A549 (cell line): Measurements from ENCODE around the gene KCNA5. TPM values are rescaled to one million over a fixed set of nuclear protein-coding genes. Genes with fewer than 3 reads are reported as not detected.

Experiments
- ATAC-seq, 2 experiments: fragments of 200-7000 bp in 1 of 2; fragments of >200 bp in 1 of 2; cut with Nextera tagmentation in 1 of 2; cut with Tn5 transposase in 1 of 2; 3 replicates each; pipeline versions ENCODE4 v1.8.0 to v1.9.1; 2018 to 2020; ENCODE audit warnings: mild to moderate bottlenecking in 1 of 2, moderate library complexity in 1 of 2
- CTCF ChIA-PET: fragments of 300-600 bp; sonication (Branson Sonifier 250); formaldehyde crosslinking; extraction: SDS; loops from one replicate; lab custom pipeline; 2021; ENCODE audit warnings: antibody characterized with exemption, inconsistent platforms; lab: Yijun Ruan, JAX
- POLR2A ChIA-PET: fragments of 350-600 bp; formaldehyde crosslinking; extraction: SDS; loops from one replicate; lab custom pipeline; 2021; ENCODE audit warnings: antibody characterized with exemption, inconsistent platforms; lab: Yijun Ruan, JAX
- DNase-seq, 2 experiments: peaks; one replicate each; pipeline versions ENCODE4 v3.0.0 to v3.0.0-alpha.2; 2011 to 2016; ENCODE audit warnings: low read depth in 1 of 2, low spot score in 1 of 2
- FAIRE-seq: peaks from 2 replicates; lab custom pipeline; 2011; peaks lifted over from hg19 to GRCh38; lab: Jason Lieb, UNC
- H3K27ac ChIP-seq, 2 experiments: fragments of >200 bp; sonication (Bioruptor Twin); formaldehyde crosslinking; 3 replicates each; pipeline ENCODE4 v1.5.1; 2016 to 2017
- H3K4me1 ChIP-seq: fragments of >200 bp; sonication (Bioruptor Twin); formaldehyde crosslinking; 3 replicates; pipeline ENCODE4 v1.6.1; 2016
- H3K4me2 ChIP-seq: fragments of >200 bp; sonication (Bioruptor Twin); formaldehyde crosslinking; 3 replicates; pipeline ENCODE4 v1.6.1; 2016
- H3K4me3 ChIP-seq: fragments of >200 bp; sonication (Bioruptor Twin); formaldehyde crosslinking; 3 replicates; pipeline ENCODE4 v1.5.1; 2016
- H3K9me3 ChIP-seq: fragments of >200 bp; sonication (Bioruptor Twin); formaldehyde crosslinking; 3 replicates; pipeline ENCODE4 v1.6.1; 2016
- BHLHE40 ChIP-seq: IDR thresholded peaks from 2 replicates; pipeline ENCODE4 v1.6.1; 2012; ENCODE audit warnings: low read depth, low read length, inconsistent platforms
- CBX2 ChIP-seq: fragments of 200-600 bp; sonication (generic); IDR thresholded peaks from 2 replicates; pipeline ENCODE4 v1.6.1; 2016; ENCODE audit warnings: low read depth, mild to moderate bottlenecking, borderline replicate concordance
- CHD4 ChIP-seq: fragments of 200-600 bp; sonication (generic); IDR thresholded peaks from 2 replicates; pipeline ENCODE4 v1.6.1; 2016; ENCODE audit warnings: antibody characterized with exemption, mild to moderate bottlenecking, borderline replicate concordance
- ELK1 ChIP-seq: fragments of 150-350 bp; IDR thresholded peaks from 2 replicates; pipeline ENCODE4 v1.6.1; 2014; ENCODE audit warnings: low read depth, mild to moderate bottlenecking, low read length
- EP300 ChIP-seq, 2 experiments: fragments of >200 bp; sonication (Bioruptor Twin); formaldehyde crosslinking; IDR thresholded peaks; 2 replicates in 1 of 2; 3 replicates in 1 of 2; pipeline ENCODE4 v1.6.1; 2016 to 2017
- ESRRA ChIP-seq: fragments of 150-350 bp; IDR thresholded peaks from 2 replicates; pipeline ENCODE4 v1.6.1; 2014; ENCODE audit warnings: mild to moderate bottlenecking, low read length, borderline replicate concordance
- FOSB ChIP-seq: fragments of 250-450 bp; sonication (Bioruptor Pico); IDR thresholded peaks from 2 replicates; pipeline ENCODE4 v1.5.0; 2020; ENCODE audit warnings: mild to moderate bottlenecking, moderate library complexity
- FOSL2 ChIP-seq, 2 experiments: fragments of 450-650 bp in 1 of 2; fragments of >200 bp in 1 of 2; sonication (Bioruptor Twin) in 1 of 2; formaldehyde crosslinking; IDR thresholded peaks; 2 replicates each; pipeline versions ENCODE4 v1.5.0 to v1.6.1; 2016 to 2020; ENCODE audit warnings: mild to moderate bottlenecking in 1 of 2, moderate library complexity in 1 of 2
- HES2 ChIP-seq: fragments of >200 bp; sonication (Bioruptor Twin); formaldehyde crosslinking; IDR thresholded peaks from 2 replicates; pipeline ENCODE4 v1.6.1; 2016
- HOXB5 ChIP-seq: fragments of 250-450 bp; sonication (Bioruptor Pico); IDR thresholded peaks from 2 replicates; pipeline ENCODE4 v1.5.0; 2020; ENCODE audit warnings: mild to moderate bottlenecking, moderate library complexity
- KDM1A ChIP-seq: fragments of 200-600 bp; sonication (generic); IDR thresholded peaks from 2 replicates; pipeline ENCODE4 v1.6.1; 2016; ENCODE audit warnings: low read depth, mild to moderate bottlenecking
- MAFK ChIP-seq: fragments of 450-650 bp; IDR thresholded peaks from 2 replicates; pipeline ENCODE4 v1.6.1; 2014; ENCODE audit not compliant: partially characterized antibody
- NFE2L2 ChIP-seq: fragments of 150-350 bp; conservative IDR thresholded peaks from 2 replicates; pipeline ENCODE4 v1.6.1; 2014; ENCODE audit warnings: low read length
- NPAS2 ChIP-seq: fragments of 250-450 bp; sonication (Bioruptor Pico); IDR thresholded peaks from 2 replicates; pipeline ENCODE4 v1.8.0; 2022; ENCODE audit warnings: mild to moderate bottlenecking, moderate library complexity, borderline replicate concordance
- NR3C1 ChIP-seq: fragments of >200 bp; sonication (Bioruptor Twin); formaldehyde crosslinking; IDR thresholded peaks from 3 replicates; pipeline ENCODE4 v1.6.1; 2017
- PHF8 ChIP-seq: fragments of 200-600 bp; sonication (generic); IDR thresholded peaks from 2 replicates; pipeline ENCODE4 v1.6.1; 2016; ENCODE audit warnings: low read depth, mild to moderate bottlenecking, antibody characterized with exemption, moderate library complexity, borderline replicate concordance
- POLR2AphosphoS2 ChIP-seq: conservative IDR thresholded peaks from 2 replicates; pipeline ENCODE4 v1.6.1; 2012; ENCODE audit warnings: low read length, improper control_type of control experiment, inconsistent platforms
- RARB ChIP-seq: fragments of 250-450 bp; sonication (Bioruptor Pico); IDR thresholded peaks from 2 replicates; pipeline ENCODE4 v1.8.0; 2021; ENCODE audit warnings: mild to moderate bottlenecking, moderate library complexity
- REST ChIP-seq: fragments of 200-600 bp; sonication (generic); IDR thresholded peaks from 2 replicates; pipeline ENCODE4 v1.6.1; 2016; ENCODE audit warnings: antibody characterized with exemption, mild to moderate bottlenecking, moderate library complexity
- RFX5 ChIP-seq: fragments of 450-650 bp; IDR thresholded peaks from 2 replicates; pipeline ENCODE4 v1.7.1; 2014; ENCODE audit warnings: antibody characterized with exemption, mild to moderate bottlenecking, moderate library complexity
- RNF2 ChIP-seq: fragments of 200-600 bp; sonication (generic); IDR thresholded peaks from 2 replicates; pipeline ENCODE4 v1.6.1; 2016; ENCODE audit warnings: low read depth, mild to moderate bottlenecking, antibody characterized with exemption, moderate library complexity, borderline replicate concordance
- SMC3 ChIP-seq: fragments of >200 bp; sonication (Bioruptor Twin); formaldehyde crosslinking; IDR thresholded peaks from 3 replicates; pipeline ENCODE4 v1.6.1; 2018; ENCODE audit warnings: inconsistent platforms
- SREBF2 ChIP-seq: fragments of 450-650 bp; IDR thresholded peaks from 2 replicates; pipeline ENCODE4 v1.6.1; 2014; ENCODE audit warnings: mild to moderate bottlenecking, moderate library complexity
- TP53 ChIP-seq: fragments of 250-450 bp; sonication (Bioruptor Pico); IDR thresholded peaks from 2 replicates; pipeline ENCODE4 v1.5.0; 2021; ENCODE audit warnings: mild to moderate bottlenecking, moderate library complexity
- ZNF302 ChIP-seq: fragments of 250-450 bp; sonication (Bioruptor Pico); IDR thresholded peaks from 2 replicates; pipeline ENCODE4 v1.9.0; 2021; ENCODE audit warnings: inconsistent platforms, mild to moderate bottlenecking, moderate library complexity
- ZSCAN20 ChIP-seq: fragments of 250-450 bp; sonication (Bioruptor Pico); IDR thresholded peaks from 2 replicates; pipeline ENCODE4 v1.8.0; 2022; ENCODE audit warnings: mild to moderate bottlenecking, moderate library complexity
- WGBS: methylation state at CpG from one replicate; pipeline ENCODE4 v1.1.6; 2017; ENCODE audit errors: missing lambda C conversion rate; 5-methylcytosine and 5-hydroxymethylcytosine counted together
- polyA plus RNA-seq, 4 experiments: library from polyadenylated mRNA; depleted of rRNA in 3 of 4; stranded (reverse); fragments of >200 nt; fragmentation: RNase III in 1 of 4; extraction: RNeasy Plus Mini Kit Qiagen cat#74134 plus additional on column Dnase treatment in 1 of 4; gene quantifications; 2 replicates in 3 of 4; 3 replicates in 1 of 4; pipeline ENCODE4 v1.2.3, GENCODE V29; 2011 to 2017

The KCNA5 gene
- polyA plus RNA-seq, 2 of the 4 experiments (the other 2 are of a cell fraction), result not detected

- Histone ChIP-seq H3K4me2 (no peak overlapping the region), H3K4me1 (no peaks in the 10 kb centered on the region)
- no peak for ATAC-seq
- POLR2A ChIA-PET, result no interaction called here
- CTCF ChIA-PET, result interaction anchor here (1.1 kb wide), 1 partner anchor 39 kb away, joined by 3 read pairs; no protein-coding TSS in a partner anchor
- no peak for TF ChIP-seq EP300 (IDR thresholded peaks at IDR 0.05)
- no peak for TF ChIP-seq NR3C1
- no peak for TF ChIP-seq FOSB (CRISPR knock-in tag)
- TF ChIP-seq RFX5, result no peak
- no peak for TF ChIP-seq HES2
- TF ChIP-seq PHF8, result no peak
- TF ChIP-seq POLR2AphosphoS2, result no peak
- TF ChIP-seq RNF2, result no peak
- no peak for TF ChIP-seq SREBF2
- no peak for TF ChIP-seq KDM1A
- no peak for TF ChIP-seq SMC3
- TF ChIP-seq TP53 (CRISPR knock-in tag), result no peak
- TF ChIP-seq, all 56 proteins: peak for 0
- DNase-seq, result no peak
- FAIRE-seq, result no peak
- H3K4me3 ChIP-seq, result no peak overlapping the region
- H3K9me3 ChIP-seq, result no peaks in the 10 kb centered on the region
- no peak overlapping the region for H3K27ac ChIP-seq
- 10% methylated on average over 3 of the region's 3 CpGs for WGBS
Measured at GRCh38 chr12:5060958-5061357, 17.3 kb downstream of the KCNA5 start.

- H3K9me3 ChIP-seq, result no peaks in the 10 kb centered on the region
- ChIA-PET POLR2A (no interaction called here), CTCF (interaction anchor here (1.3 to 1.7 kb wide), 2 partner anchors 20 to 21 kb away, joined by 3 read pairs; no protein-coding TSS in a partner anchor)
- no peak for DNase-seq
- no peak for FAIRE-seq
- no peak overlapping the region for H3K27ac ChIP-seq
- ATAC-seq, result no peak
- TF ChIP-seq ZNF302 (CRISPR knock-in tag), result no peak
- TF ChIP-seq MAFK, result no peak
- TF ChIP-seq REST, result no peak
- no peak for TF ChIP-seq HOXB5 (CRISPR knock-in tag)
- no peak for TF ChIP-seq NPAS2 (CRISPR knock-in tag)
- no peak for TF ChIP-seq FOSL2 (IDR thresholded peaks at IDR 0.05)
- no peak for TF ChIP-seq FOSL2 (CRISPR knock-in tag; IDR thresholded peaks at IDR 0.05)
- TF ChIP-seq HES2, result no peak
- TF ChIP-seq ELK1, result no peak
- no peak for TF ChIP-seq ESRRA
- no peak for TF ChIP-seq BHLHE40
- TF ChIP-seq ZSCAN20, result no peak
- TF ChIP-seq POLR2AphosphoS2, result no peak
- TF ChIP-seq CBX2, result no peak
- TF ChIP-seq CHD4, result no peak
- no peak for TF ChIP-seq PHF8
- no peak for TF ChIP-seq NFE2L2
- no peak for TF ChIP-seq RARB (CRISPR knock-in tag)
- H3K4me1 ChIP-seq, result no peaks in the 10 kb centered on the region
- no peak overlapping the region for H3K4me2 ChIP-seq
- H3K4me3 ChIP-seq, result no peak overlapping the region
- 5% methylated on average over 1 of the region's 1 CpG for WGBS
Measured at GRCh38 chr12:5063149-5063548, 19.5 kb downstream of the KCNA5 start.
